Panc1 (cell line): ENCODE results near the gene CAMSAP2.
"Not testable (repeated sequence)": the region's sequence is repeated elsewhere in the genome, so short reads cannot be mapped to it uniquely, and the experiment has no call there.

Experiments used
- CTCF ChIP-seq: fragments of 450-650 bp; IDR thresholded peaks from 2 replicates; pipeline ENCODE4 v1.5.1; 2017; ENCODE audit warnings: mild to moderate bottlenecking
- POLR2AphosphoS5 ChIP-seq: IDR thresholded peaks from 2 replicates; pipeline ENCODE4 v1.6.1; 2012; ENCODE audit warnings: mild to moderate bottlenecking, low read depth, low read length, moderate library complexity
- REST ChIP-seq, 2 experiments: IDR thresholded peaks; 2 replicates each; pipeline ENCODE4 v1.6.1; 2011 to 2012; ENCODE audit warnings: low read depth in 2 of 2, control low read depth in 1 of 2, low read length in 1 of 2, mild to moderate bottlenecking in 1 of 2, moderate library complexity in 1 of 2; ENCODE audit not compliant: insufficient read depth in 1 of 2
- SIN3A ChIP-seq: IDR thresholded peaks from 2 replicates; pipeline ENCODE4 v1.6.1; 2012; ENCODE audit warnings: low read depth, mild to moderate bottlenecking, low read length, moderate library complexity, borderline replicate concordance; ENCODE audit not compliant: insufficient read depth
- TCF7L2 ChIP-seq: IDR thresholded peaks from 2 replicates; pipeline ENCODE4 v1.6.1; 2011; ENCODE audit warnings: mild to moderate bottlenecking, low read depth, low read length, inconsistent platforms

- not testable (repeated sequence) for TF ChIP-seq CTCF; POLR2AphosphoS5; REST (IDR thresholded peaks at IDR 0.05; ENCODE audit: insufficient read depth in 1 of 2, low read depth in 2 of 2, low read length in 1 of 2); SIN3A; TCF7L2
These were observed 78.0 kb downstream of the CAMSAP2 start for GRCh38 chr1:200816624-200817224.
